DMS114 treated with DMSO at 0.1 percent for 48 hours (cell line): ENCODE measurements around the gene CACNA2D4.

Experiments used
- DNase-seq: peaks from one replicate; lab custom pipeline; 2025; ENCODE audit not compliant: unreplicated experiment; lab: John Stamatoyannopoulos, UW

Gene CACNA2D4

GRCh38 chr12:1870998-1871917 is 47.2 kb downstream of the CACNA2D4 start:
- no peak for DNase-seq

- DNase-seq, result no peak
Observed at GRCh38 chr12:1870086-1870485, 48.4 kb downstream of the CACNA2D4 start.

- no peak for DNase-seq
Observed at GRCh38 chr12:1869145-1869544, 49.3 kb downstream of the CACNA2D4 start.

- no peak for DNase-seq
Observed at GRCh38 chr12:1865284-1865866, 53.1 kb downstream of the CACNA2D4 start.

- DNase-seq, result no peak
Observed at GRCh38 chr12:1864867-1865266, 53.6 kb downstream of the CACNA2D4 start.

- DNase-seq, result no peak
Observed at GRCh38 chr12:1864456-1864855, 54.0 kb downstream of the CACNA2D4 start.

- DNase-seq, result no peak
Observed at GRCh38 chr12:1863823-1864222, 54.6 kb downstream of the CACNA2D4 start.

- DNase-seq, result no peak
Observed at GRCh38 chr12:1862973-1863372, 55.5 kb downstream of the CACNA2D4 start.

- no peak for DNase-seq
Observed at GRCh38 chr12:1859643-1860042, 58.8 kb downstream of the CACNA2D4 start.

GRCh38 chr12:1858456-1858855 is 60.0 kb downstream of the CACNA2D4 start:
- no peak for DNase-seq

- DNase-seq, result no peak
Observed at GRCh38 chr12:1857821-1858220, 60.6 kb downstream of the CACNA2D4 start.

GRCh38 chr12:1857086-1857485 is 61.4 kb downstream of the CACNA2D4 start:
- DNase-seq, result no peak

GRCh38 chr12:1855241-1855640 is 63.2 kb downstream of the CACNA2D4 start:
- no peak for DNase-seq

GRCh38 chr12:1853716-1854115 is 64.7 kb downstream of the CACNA2D4 start:
- DNase-seq, result no peak

- no peak for DNase-seq
Observed at GRCh38 chr12:1852076-1852475, 66.4 kb downstream of the CACNA2D4 start.

GRCh38 chr12:1851151-1851701 is 67.2 kb downstream of the CACNA2D4 start:
- DNase-seq, result no peak

- no peak for DNase-seq
Observed at GRCh38 chr12:1848745-1849144, 69.7 kb downstream of the CACNA2D4 start.

GRCh38 chr12:1848146-1848545 is 70.3 kb downstream of the CACNA2D4 start:
- DNase-seq, result no peak

- no peak for DNase-seq
Observed at GRCh38 chr12:1847411-1847810, 71.0 kb downstream of the CACNA2D4 start.

- DNase-seq, result no peak
Observed at GRCh38 chr12:1846421-1847405, 71.7 kb downstream of the CACNA2D4 start.

- DNase-seq, result no peak
Observed at GRCh38 chr12:1845886-1846285, 72.6 kb downstream of the CACNA2D4 start.
